ENCODE results near the gene FOXL2. TPM values are rescaled to one million over a fixed set of nuclear protein-coding genes. Genes with fewer than 3 reads are reported as not detected.

The FOXL2 gene
- total RNA-seq, 1 experiment from 2014 or later: not detected

DNA sequence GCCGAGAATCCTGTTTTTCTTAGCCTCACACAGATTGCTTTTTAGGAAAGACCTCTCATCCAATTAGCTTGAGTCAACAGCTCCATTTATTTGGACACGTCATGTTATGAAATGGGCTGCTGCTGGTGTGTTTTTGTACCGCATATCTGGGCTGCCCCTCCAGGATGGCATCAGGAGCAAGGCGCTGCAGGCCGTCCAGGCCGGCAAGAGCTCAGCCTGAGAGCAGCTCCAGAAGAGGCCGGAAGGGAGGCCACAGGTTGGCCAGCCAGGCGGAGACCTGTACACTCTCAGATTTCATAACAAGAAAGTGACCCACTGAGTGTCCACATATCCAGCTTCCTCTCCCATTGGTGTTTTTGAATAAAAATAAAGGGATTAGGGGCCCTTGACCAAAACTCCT is 28.4 kb upstream of the FOXL2 start:
- no peaks in the 10 kb centered on the region for H3F3A ChIP-seq (ENCODE audit: insufficient read depth, low read depth)
- CTCF ChIA-PET: no interaction called here
- no peaks in the 10 kb centered on the region for H3K27me3 ChIP-seq (ENCODE audit: insufficient read depth, low read depth)

GRCh38 chr3:138974462-138974861 is 27.5 kb upstream of the FOXL2 start:
- CTCF ChIA-PET: no interaction called here
- no peaks in the 10 kb centered on the region for H3K9me2 ChIP-seq (ENCODE audit: insufficient read depth)
- BruUV-seq (replicated peaks): no TSS peak
- no peak overlapping the region for H3K27ac ChIP-seq
- POLR2A ChIA-PET (ENCODE audit: unreplicated experiment): no interaction called here
- H3K36me3 ChIP-seq (ENCODE audit: low read depth): no peaks in the 10 kb centered on the region
- H3K4me2 ChIP-seq: no peak overlapping the region
- intact Hi-C loops (cut with micrococcal nuclease; ENCODE audit: unreplicated experiment): no loop called here
- H2AFZ ChIP-seq: no peak overlapping the region
- H3F3A ChIP-seq (ENCODE audit: insufficient read depth, low read depth): no peaks in the 10 kb centered on the region
- H3K4me1 ChIP-seq (replicated peaks; ENCODE audit: insufficient read depth): no peaks in the 10 kb centered on the region
- H4K20me1 ChIP-seq (ENCODE audit: insufficient read depth): no peaks in the 10 kb centered on the region
- H3K79me2 ChIP-seq (ENCODE audit: low read depth): no peaks in the 10 kb centered on the region
- TF ChIP-seq, protein P1, sequence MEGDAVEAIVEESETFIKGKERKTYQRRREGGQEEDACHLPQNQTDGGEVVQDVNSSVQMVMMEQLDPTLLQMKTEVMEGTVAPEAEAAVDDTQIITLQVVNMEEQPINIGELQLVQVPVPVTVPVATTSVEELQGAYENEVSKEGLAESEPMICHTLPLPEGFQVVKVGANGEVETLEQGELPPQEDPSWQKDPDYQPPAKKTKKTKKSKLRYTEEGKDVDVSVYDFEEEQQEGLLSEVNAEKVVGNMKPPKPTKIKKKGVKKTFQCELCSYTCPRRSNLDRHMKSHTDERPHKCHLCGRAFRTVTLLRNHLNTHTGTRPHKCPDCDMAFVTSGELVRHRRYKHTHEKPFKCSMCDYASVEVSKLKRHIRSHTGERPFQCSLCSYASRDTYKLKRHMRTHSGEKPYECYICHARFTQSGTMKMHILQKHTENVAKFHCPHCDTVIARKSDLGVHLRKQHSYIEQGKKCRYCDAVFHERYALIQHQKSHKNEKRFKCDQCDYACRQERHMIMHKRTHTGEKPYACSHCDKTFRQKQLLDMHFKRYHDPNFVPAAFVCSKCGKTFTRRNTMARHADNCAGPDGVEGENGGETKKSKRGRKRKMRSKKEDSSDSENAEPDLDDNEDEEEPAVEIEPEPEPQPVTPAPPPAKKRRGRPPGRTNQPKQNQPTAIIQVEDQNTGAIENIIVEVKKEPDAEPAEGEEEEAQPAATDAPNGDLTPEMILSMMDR (conservative IDR thresholded peaks at IDR 0.05): no peak
- TF ChIP-seq EZH2 (IDR thresholded peaks at IDR 0.05; ENCODE audit: low read depth): no peak
- DNase-seq: no peak
- H3K4me3 ChIP-seq: no peak overlapping the region
- H3K9me3 ChIP-seq (ENCODE audit: insufficient read depth, low read depth): no peaks in the 10 kb centered on the region
- H3K27me3 ChIP-seq (ENCODE audit: insufficient read depth, low read depth): no peaks in the 10 kb centered on the region

More for the DNA sequence above, 28.4 kb upstream of the FOXL2 start:
- no TSS peak for BruUV-seq (replicated peaks)
- Histone ChIP-seq H2AFZ (no peak overlapping the region), H3K4me1 (replicated peaks; ENCODE audit: insufficient read depth) (no peaks in the 10 kb centered on the region), H3K9me3 (ENCODE audit: insufficient read depth, low read depth) (no peaks in the 10 kb centered on the region), H3K9me2 (ENCODE audit: insufficient read depth) (no peaks in the 10 kb centered on the region), H4K20me1 (ENCODE audit: insufficient read depth) (no peaks in the 10 kb centered on the region), H3K79me2 (ENCODE audit: low read depth) (no peaks in the 10 kb centered on the region), H3K27ac (no peak overlapping the region), H3K4me2 (no peak overlapping the region), H3K36me3 (ENCODE audit: low read depth) (no peaks in the 10 kb centered on the region), H3K4me3 (no peak overlapping the region)
- no peak for DNase-seq
- no peak for TF ChIP-seq EZH2 (IDR thresholded peaks at IDR 0.05; ENCODE audit: low read depth)
- TF ChIP-seq, protein P1 (conservative IDR thresholded peaks at IDR 0.05): no peak
- POLR2A ChIA-PET (ENCODE audit: unreplicated experiment): no interaction called here
- intact Hi-C loops (cut with micrococcal nuclease; ENCODE audit: unreplicated experiment): no loop called here

- intact Hi-C loops (cut with micrococcal nuclease; ENCODE audit: unreplicated experiment): no loop called here
- Histone ChIP-seq H3K4me3 (no peak overlapping the region), H2AFZ (no peak overlapping the region), H3K9me3 (ENCODE audit: insufficient read depth, low read depth) (no peaks in the 10 kb centered on the region), H3K27ac (no peak overlapping the region), H4K20me1 (ENCODE audit: insufficient read depth) (no peaks in the 10 kb centered on the region), H3K4me2 (no peak overlapping the region), H3K36me3 (ENCODE audit: low read depth) (no peaks in the 10 kb centered on the region), H3K27me3 (ENCODE audit: insufficient read depth, low read depth) (no peaks in the 10 kb centered on the region), H3F3A (ENCODE audit: insufficient read depth, low read depth) (no peaks in the 10 kb centered on the region), H3K9me2 (ENCODE audit: insufficient read depth) (no peaks in the 10 kb centered on the region), H3K79me2 (ENCODE audit: low read depth) (no peaks in the 10 kb centered on the region), H3K4me1 (replicated peaks; ENCODE audit: insufficient read depth) (no peaks in the 10 kb centered on the region)
- no TSS peak for BruUV-seq (replicated peaks)
- no peak for DNase-seq
- TF ChIP-seq, protein P1 (conservative IDR thresholded peaks at IDR 0.05): no peak
- TF ChIP-seq EZH2 (IDR thresholded peaks at IDR 0.05; ENCODE audit: low read depth): no peak
- ChIA-PET CTCF (no interaction called here), POLR2A (ENCODE audit: unreplicated experiment) (no interaction called here)
Observed at GRCh38 chr3:138972941-138973340, 26.0 kb upstream of the FOXL2 start.

All from PC-9 (cell line).